ENCODE results near the gene CAPN14.

- TF ChIP-seq CTCF (IDR thresholded peaks at IDR 0.05 in 2 of 3, conservative IDR thresholded peaks at IDR 0.05 in 1 of 3; ENCODE audit: borderline replicate concordance in 1 of 3, insufficient read depth in 1 of 3, low read depth in 2 of 3, low read length in 2 of 3) = no peak
- no peak for TF ChIP-seq REST (IDR thresholded peaks at IDR 0.05; ENCODE audit: low read depth)
- no peak for TF ChIP-seq EZH2 (IDR thresholded peaks at IDR 0.05)
Measured at GRCh38 chr2:31256611-31257382, 39.5 kb upstream of the CAPN14 start.
